ENCODE measurements around the gene MPST.

Gene MPST

GRCh38 chr22:37074537-37074936 lies 55.0 kb downstream of the MPST start:
- DNase-seq (ENCODE audit: low read depth, low spot score): no peak
- H3K27ac ChIP-seq: no peak overlapping the region

GRCh38 chr22:37075046-37075445 lies 55.5 kb downstream of the MPST start:
- H3K27ac ChIP-seq: no peak overlapping the region
- no peak for DNase-seq (ENCODE audit: low read depth, low spot score)

DNA sequence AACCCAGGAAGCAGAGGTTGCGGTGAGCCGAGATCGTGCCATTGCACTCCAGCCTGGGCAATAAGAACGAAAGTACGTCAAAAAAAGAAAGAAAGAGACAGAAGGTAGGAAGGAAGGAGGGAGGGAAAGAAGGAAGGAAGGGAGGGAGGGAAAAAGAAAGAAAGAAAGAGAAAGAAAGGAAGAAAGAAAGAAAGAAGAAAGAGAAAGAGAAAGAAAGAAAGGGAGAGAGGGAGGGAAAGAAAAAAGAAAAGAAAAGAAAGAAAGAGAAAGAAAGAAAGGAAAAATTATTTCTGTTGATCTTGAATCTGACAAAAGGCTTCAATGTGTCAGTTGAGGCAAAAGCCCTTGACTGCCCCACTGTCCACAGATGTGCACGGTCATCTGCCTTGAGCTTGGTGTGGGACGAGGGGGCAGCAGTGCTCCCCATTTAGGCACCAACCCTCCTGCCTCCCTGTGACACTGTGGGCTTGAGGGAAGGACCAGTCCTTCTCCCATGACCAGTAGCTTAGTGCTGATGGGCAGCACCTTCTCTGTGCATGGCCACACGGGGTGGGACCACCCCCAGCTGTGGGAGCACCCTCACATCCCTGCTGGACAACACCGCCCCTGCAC lies 56.4 kb downstream of the MPST start:
- no peak for DNase-seq (ENCODE audit: low read depth, low spot score)
- no peak overlapping the region for H3K27ac ChIP-seq

DNA sequence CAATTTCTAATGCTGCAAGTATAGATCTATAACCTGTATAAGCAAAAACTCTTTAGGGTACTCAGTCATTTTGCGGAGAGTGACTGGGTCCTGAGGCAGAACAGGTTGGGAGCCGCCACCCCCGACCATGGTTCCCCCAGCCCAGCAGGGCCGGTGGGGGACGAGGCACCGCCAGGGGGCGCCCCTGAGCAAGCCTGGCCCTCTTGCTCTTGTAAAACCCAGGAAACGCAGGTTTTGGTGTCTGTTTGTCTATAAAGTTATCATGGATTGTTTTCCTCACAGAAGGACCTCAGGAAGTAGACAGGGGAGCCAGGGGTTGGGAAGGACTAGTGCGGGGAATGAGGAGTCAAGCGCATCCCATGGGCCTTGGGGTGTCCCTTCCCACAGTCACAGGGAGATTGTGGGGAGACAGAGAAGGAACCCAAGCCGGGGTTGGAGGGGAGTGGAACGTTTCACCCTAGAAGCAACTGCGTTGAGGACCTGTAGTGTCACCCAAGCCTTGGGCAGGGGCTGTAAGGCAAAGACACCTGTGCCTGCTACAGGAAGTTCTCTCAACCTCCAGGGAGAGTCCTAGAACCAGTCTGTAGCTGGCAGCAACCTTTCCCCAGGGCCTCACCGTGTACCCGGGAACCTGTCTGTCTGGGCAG lies 58.4 kb downstream of the MPST start:
- no peak overlapping the region for H3K27ac ChIP-seq
- DNase-seq (ENCODE audit: low read depth, low spot score): no peak

DNA sequence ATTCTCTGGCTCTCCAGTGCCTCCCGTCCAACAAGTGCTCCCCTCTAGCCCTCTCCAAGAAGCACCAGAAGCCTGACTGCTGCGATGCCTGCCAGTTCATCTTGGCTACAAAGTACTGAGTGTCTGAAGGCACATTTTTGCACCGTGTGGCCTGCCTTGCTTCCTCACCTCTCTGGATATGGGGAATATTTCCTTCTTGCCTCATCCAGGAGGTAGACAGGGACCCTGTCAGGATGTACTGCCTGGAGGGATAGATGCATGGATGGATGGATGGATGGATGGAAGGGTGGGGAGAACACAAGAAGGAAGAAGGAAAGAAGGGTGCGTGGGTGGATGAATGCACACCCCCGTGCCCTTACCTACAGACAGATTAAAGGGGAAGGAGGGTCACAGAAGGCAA lies 59.6 kb downstream of the MPST start:
- no peak for DNase-seq (ENCODE audit: low read depth, low spot score)
- no peak overlapping the region for H3K27ac ChIP-seq

All from epithelial cell of prostate (primary cell).